HG03064 (cell line): ENCODE measurements around the gene CDC42BPB.
"Not testable (repeated sequence)": the region's sequence is repeated elsewhere in the genome, so short reads cannot be mapped to it uniquely, and the experiment has no call there.

Experiments
- ATAC-seq: cut with Tn5 transposase; IDR thresholded peaks from one replicate; pipeline ENCODE4 v1.9.1; 2021; ENCODE audit warnings: low read depth; ENCODE audit not compliant: unreplicated experiment

The CDC42BPB gene

DNA sequence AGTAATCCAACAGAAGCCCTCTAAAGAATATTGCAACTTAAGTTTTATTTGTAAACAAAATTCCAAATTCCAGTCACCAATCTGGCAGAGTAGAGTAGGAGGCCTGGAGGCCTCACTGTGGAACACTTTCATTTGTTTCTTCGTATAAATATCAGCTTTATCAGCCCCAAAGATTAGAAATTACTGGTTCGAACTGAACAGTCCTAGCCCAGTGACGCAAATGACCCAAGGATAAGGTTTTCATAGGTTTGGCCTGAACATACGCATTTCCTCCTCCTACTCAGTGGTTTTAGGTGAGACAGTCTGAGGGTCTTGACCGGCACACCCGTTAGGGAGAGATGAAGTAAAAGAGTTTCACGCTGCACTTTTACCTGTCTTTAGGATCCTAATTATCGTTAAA lies 1.7 kb downstream of the CDC42BPB start:
- no peak for ATAC-seq

DNA sequence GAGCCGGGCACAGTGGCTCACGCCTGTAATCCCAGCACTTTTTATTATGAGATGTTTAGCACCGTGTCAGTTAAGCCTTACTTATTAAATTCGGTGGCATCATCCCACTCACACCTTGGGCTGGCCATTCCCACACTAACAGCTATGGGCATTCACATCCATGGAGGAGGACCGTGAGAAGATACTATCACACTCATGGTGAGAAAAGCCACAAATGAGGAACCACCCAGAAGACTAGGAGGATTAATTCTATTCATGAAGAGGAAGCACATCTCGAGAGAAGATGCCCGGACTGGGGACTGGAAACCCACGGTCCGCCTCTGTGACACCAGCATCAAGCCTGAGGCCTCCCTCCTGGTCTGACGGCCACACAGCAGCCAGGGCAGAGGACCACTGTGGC lies 4.9 kb downstream of the CDC42BPB start:
- no peak for ATAC-seq

DNA sequence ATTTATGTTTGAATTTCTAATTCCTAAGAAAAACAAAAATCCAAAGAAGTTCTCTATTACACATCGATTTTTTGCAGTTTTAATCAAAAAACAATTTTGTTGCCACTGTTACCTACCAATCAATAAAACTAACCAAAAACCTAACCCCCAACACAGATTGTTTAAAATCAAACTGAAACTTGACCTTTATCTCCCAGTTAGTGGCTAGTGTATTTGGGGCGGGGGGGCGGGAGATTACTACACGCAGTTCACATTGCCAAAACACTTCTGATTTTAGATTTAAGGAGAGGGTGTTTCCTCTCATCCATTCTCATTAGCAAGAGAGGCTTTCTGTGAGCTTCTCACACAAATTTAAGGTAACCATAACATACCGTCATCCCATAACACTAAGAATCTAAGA lies 6.4 kb downstream of the CDC42BPB start:
- ATAC-seq: no peak

DNA sequence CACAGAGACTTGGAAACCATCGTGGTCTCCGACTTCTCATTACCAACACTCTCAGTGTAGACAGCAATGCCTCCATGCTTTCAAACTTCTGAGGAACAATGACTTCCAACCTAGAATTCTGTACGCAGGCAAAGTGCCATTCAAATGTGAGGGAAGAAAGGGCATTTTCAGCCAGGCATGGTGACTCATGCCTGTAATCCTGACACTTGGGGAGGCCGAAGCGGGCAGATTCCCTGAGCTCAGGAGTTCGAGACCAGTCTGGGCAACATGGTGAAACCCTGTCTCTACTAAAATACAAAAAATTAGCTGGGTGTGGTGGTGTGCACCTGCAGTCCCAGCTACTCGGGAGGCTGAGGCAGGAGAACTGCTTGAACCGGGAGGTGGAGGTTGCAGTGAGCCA lies 9.9 kb downstream of the CDC42BPB start:
- not testable (repeated sequence) for ATAC-seq

DNA sequence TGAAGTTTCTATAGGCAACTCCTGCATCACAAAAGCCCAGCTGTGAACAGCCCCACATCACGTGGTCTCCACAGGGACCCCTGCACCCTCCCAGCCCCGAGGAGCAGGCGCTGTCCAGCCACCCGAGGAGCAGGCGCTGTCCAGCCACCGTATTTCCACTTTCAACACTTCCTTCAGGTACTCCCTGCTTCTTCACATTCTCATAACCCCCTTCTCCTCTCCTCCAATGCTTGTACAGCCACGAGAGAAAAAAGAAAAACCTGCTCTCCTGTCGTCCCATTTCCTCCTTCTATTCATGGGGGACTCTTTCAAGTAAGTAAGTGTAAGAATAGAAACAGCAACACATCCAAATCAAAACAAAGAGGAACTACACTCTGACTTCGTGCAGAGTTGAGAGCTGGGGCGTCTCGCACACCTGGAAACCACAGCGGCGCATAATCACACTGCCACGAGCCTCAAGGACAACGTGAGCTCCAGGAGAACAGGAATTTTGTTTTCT lies 11.9 kb downstream of the CDC42BPB start:
- ATAC-seq: peak; percentile 57

DNA sequence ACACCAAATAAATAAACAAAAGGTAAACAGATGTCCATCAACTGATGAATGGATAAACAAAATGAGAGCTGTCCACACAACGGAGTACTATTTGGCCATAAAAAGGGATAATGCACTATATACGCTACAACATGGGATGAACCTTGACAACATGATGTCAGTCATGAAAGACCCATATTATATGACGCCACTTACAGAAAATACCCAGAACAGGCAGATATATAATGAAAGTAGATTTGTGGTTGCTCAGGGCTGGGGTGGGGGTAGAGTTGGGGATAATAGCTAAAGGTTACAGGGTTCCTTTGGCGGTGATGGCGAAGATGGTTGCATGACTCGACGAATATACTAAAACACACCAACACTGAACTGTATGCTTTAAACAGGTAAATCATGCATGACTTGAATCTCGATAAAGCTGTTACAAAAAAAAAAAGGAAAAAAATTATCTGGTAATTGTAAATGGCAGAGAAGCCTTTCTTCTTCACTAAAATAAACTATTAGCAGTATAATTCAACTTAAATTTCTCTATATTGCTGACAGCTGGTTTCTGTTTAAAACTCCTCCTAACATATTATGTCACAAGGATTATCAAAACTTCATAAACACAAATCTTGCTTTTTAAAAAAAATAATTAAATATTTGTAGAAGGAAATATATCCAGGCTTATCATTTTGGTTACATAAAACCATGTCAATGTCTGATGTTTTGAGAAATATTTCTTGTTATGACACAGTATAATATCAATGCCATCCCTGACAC lies 13.9 kb downstream of the CDC42BPB start:
- no peak for ATAC-seq

- no peak for ATAC-seq
These were observed 15.9 kb downstream of the CDC42BPB start for GRCh38 chr14:103041464-103041863.

- no peak for ATAC-seq
These were observed 23.7 kb downstream of the CDC42BPB start for GRCh38 chr14:103033681-103034096.

GRCh38 chr14:103031956-103032355 lies 25.4 kb downstream of the CDC42BPB start:
- ATAC-seq: no peak

GRCh38 chr14:103031566-103031911 lies 25.8 kb downstream of the CDC42BPB start:
- ATAC-seq: no peak

DNA sequence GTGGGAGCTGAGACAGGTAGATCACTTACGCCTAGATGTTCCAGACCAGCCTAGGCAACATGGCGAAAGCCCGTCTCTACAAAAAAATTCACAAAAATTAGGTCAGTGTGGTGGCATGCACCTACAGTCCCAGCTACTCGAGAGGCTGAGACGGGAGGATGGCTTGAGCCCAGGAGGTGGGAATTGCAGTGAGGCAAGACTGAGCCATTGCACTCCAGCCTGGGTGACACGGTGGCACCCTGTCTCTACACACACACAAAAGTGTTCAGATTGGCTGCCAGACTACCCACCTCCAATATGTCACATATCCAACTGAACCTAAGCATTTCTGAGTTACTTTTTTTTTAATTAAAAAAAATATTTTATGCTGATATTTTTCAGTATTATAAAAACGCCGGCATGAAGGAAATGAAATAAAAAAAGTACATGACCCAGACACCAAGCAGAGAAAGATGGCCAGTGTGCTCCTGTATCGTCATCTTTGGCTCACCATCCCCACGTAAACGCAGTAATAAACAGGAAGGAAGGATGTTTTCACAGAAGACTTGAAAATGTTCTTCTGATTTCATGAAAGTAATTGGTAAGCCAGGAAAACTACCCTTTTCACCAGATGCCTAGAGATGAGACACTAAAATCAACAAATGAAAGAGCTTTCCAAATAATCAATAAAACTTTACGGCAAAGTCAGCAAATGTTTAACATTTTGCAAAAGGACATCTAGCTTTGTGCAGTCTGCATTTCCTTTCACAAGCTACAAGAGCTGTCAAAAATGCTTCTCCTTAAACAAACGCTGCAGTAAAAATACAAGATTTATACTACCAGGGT lies 26.4 kb downstream of the CDC42BPB start:
- no peak for ATAC-seq

DNA sequence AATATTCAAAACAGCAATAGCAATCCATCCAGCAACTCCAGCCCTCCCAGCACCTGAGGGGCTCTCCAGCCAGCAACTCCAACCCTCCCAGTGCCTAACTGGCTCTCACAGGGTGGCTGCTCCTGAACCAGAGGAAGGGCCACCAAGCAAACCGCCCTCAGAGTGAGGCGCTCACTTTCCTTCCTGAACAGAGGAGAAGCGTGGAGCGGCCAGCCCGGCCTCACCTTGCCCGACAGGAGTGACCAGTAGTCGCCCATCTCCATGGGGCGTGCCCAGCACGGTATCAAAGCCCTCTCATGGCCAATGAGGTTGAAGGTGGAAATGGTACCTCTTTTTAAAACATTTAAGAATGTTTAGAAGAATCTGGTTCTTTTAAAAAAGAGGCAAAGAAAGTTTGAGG lies 27.4 kb downstream of the CDC42BPB start:
- no peak for ATAC-seq

DNA sequence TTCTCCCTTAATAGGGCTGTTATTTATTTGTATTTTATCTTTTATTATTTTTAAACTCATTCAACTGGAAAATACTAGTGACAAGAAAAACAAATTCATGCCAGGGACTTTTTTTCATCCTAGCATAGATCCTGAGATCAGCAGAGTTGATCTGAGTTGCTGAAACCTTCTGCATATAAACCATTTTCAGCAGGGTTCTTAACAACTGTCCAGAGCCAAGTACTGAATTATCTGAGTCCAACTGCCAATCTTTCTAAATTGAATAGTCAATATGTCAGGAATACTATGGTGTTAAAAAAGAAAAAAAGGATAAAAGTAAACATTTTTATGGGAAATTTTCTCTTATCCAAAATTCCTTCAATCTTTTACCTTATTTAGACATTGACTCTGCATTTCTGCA lies 28.6 kb downstream of the CDC42BPB start:
- ATAC-seq: no peak

DNA sequence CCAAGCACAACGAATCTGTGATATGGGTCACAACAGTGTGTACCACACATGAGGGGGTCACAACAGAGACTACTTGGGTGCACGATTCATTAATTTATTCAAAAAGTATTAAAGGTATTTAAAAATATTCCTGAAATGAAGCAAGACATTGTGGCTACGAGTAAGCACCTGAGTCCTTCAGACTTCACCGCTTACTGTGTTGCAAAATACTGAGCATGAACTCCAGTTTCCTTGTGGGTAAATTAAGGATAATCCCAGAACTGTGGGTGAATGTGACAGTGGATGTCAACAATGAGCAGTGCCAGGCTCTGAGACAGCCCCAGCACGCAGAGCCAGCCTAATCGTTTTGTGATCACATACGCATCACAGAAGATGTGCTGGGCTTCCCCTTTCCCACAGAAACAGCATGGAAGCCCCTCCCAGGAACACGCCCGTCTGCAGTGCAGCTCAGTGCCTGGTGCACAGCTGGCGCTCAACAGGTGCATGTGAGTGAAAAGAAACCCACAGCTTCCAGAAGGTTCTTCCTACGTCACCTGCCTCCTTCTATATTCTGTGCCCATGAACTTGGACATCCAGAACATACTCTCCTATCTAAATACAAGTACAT lies 29.1 kb downstream of the CDC42BPB start:
- ATAC-seq: no peak

- no peak for ATAC-seq
These were observed 29.9 kb downstream of the CDC42BPB start for GRCh38 chr14:103027451-103027850.

- ATAC-seq: no peak
These were observed 30.4 kb downstream of the CDC42BPB start for GRCh38 chr14:103026988-103027387.

- not testable (repeated sequence) for ATAC-seq
These were observed 31.2 kb downstream of the CDC42BPB start for GRCh38 chr14:103026196-103026595.

DNA sequence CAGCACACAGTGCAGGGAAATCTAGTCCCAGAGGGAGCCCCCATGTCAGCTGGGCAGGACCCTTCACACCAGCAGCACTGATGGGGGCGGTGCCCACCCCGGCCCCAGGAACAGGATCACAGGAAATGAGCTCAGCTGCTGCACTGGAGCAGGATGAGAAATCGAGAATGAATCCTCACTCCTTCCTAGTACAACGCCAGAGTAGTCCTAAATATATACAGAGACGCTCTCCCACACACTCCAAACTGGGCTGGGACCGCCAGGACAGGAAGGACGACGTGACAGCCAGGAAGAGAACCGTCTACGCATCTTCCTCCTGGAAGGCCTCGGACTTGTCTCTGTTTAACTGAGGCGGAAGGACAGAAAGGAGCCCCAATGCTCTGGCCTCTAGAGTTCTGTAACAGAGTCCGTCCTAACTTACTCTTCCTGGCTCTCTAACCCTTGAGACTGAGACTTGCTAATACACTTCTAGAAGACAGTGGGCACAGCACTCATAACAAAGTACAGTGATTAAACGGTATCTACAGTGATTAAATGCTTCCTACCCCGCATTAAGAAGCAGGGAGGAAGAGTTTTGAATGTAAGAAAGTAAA lies 33.4 kb downstream of the CDC42BPB start:
- no peak for ATAC-seq

DNA sequence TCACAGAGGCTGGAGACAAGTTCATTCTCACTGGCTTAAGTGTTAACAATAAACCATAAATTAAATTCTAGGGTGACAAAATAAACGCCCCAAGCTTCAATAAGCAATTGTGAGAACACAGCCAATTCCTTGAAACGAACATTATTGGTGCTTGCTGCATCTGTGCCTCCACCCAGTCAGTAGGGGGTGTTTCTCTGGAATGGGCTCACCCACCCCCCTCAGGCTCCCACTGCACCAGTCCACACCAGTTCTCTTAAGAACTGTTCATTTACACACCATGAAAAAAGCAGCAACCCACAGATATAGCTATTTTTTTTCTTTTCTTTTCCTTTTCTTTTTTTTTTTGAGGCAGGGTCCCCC lies 34.7 kb downstream of the CDC42BPB start:
- no peak for ATAC-seq

- ATAC-seq: no peak
These were observed 35.2 kb downstream of the CDC42BPB start for GRCh38 chr14:103022002-103022684.

DNA sequence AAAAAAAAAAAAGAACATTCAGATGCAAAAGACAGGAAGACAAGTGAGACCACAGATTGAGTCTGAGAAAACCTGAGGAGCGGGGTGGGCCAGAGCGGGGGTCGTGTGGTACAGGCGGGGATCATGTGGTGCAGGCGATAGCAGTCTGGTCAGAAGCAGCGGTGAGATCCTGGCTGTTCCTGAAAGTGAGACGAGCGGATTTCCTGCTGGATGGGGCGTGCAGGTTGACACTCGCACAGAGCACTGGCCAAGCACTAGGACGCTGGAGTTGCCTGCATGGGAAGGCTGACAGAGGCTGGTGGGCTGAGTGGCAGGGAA lies 35.7 kb downstream of the CDC42BPB start:
- no peak for ATAC-seq
